DND-41 (cell line): ENCODE data around the gene PIK3CD.

Experiments used
- ATAC-seq: fragments of 200-7000 bp; cut with Tn5 transposase; 3 replicates; pipeline ENCODE4 v1.9.1; 2021; ENCODE audit warnings: low read depth; ENCODE audit not compliant: insufficient read depth
- DNase-seq: peaks from one replicate; pipeline ENCODE4 v3.0.0-alpha.2; 2020
- H2AFZ ChIP-seq: 2 replicates; pipeline ENCODE4 v1.6.0; 2012; ENCODE audit warnings: low read depth, low read length
- H3K27ac ChIP-seq: 2 replicates; pipeline ENCODE4 v1.5.1; 2012; ENCODE audit warnings: low read length, inconsistent platforms
- H3K27me3 ChIP-seq: fragments of 200-600 bp; sonication (generic); 2 replicates; pipeline ENCODE4 v1.6.0; 2012; ENCODE audit warnings: low read length, mild to moderate bottlenecking, inconsistent platforms; ENCODE audit not compliant: insufficient read depth, poor library complexity
- H3K36me3 ChIP-seq: 2 replicates; pipeline ENCODE4 v1.5.1; 2012; ENCODE audit warnings: low read length, inconsistent platforms; ENCODE audit not compliant: insufficient read depth
- H3K4me1 ChIP-seq: 2 replicates; pipeline ENCODE4 v1.5.1; 2012; ENCODE audit warnings: mild to moderate bottlenecking, low read length; ENCODE audit not compliant: insufficient read depth
- H3K4me2 ChIP-seq: 2 replicates; pipeline ENCODE4 v1.6.0; 2012; ENCODE audit warnings: mild to moderate bottlenecking, moderate library complexity, low read length, inconsistent platforms; ENCODE audit not compliant: insufficient read depth
- H3K4me3 ChIP-seq, 2 experiments: fragments of 200-600 bp in 1 of 2; shearing (Covaris generic) in 1 of 2; 2 replicates each; pipeline ENCODE4 v1.5.1; 2012 to 2016; ENCODE audit warnings: inconsistent platforms in 2 of 2, low read length in 2 of 2, mild to moderate bottlenecking in 2 of 2, low read depth in 1 of 2, moderate library complexity in 1 of 2
- H3K79me2 ChIP-seq: 2 replicates; pipeline ENCODE4 v1.6.0; 2012; ENCODE audit warnings: low read length, inconsistent platforms; ENCODE audit not compliant: insufficient read depth
- H3K9ac ChIP-seq: 2 replicates; pipeline ENCODE4 v1.6.0; 2012; ENCODE audit warnings: low read depth, mild to moderate bottlenecking, inconsistent platforms, low read length, moderate library complexity
- H3K9me3 ChIP-seq: 2 replicates; pipeline ENCODE4 v1.5.1; 2012; ENCODE audit warnings: low read length, moderate library complexity, mild to moderate bottlenecking, inconsistent platforms; ENCODE audit not compliant: insufficient read depth, severe bottlenecking
- H4K20me1 ChIP-seq: 2 replicates; pipeline ENCODE4 v1.6.0; 2012; ENCODE audit warnings: low read length; ENCODE audit not compliant: insufficient read depth
- EZH2 ChIP-seq: IDR thresholded peaks from 3 replicates; pipeline ENCODE4 v1.6.1; 2012; ENCODE audit warnings: borderline replicate concordance, low read depth, mild to moderate bottlenecking, moderate library complexity, low read length, inconsistent platforms; ENCODE audit not compliant: severe bottlenecking
- TF ChIP-seq, protein P1 (sequence below): IDR thresholded peaks from 2 replicates; pipeline ENCODE4 v1.5.1; 2012; ENCODE audit warnings: borderline replicate concordance, low read length, moderate library complexity, mild to moderate bottlenecking; ENCODE audit not compliant: poor library complexity, severe bottlenecking; ENCODE audit errors: extremely low read depth

Gene PIK3CD

DNA sequence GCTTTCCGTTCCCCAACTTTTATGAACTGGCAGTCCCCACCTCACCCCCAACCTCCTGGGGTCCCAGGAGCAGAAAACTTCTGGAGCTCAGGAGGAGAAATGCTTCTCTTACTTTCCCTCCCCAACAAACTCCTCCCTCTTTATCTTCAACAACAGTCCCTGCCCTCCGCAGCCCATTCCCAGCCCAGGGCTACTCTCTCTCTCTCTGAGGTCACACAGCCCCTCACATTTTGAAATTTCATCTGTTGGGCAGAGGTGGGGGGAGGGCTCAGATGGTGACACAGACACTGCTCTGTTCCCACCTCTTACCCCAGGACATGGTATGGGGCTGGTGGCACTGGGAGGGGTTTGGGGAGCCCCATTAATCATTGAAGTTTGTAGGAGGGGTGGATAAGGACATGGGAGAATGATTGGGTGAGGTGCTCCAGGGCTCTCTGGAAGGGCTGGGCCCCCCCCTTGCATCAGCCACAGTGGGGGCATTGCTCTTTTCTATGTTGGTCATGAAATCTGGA lies 6.0 kb downstream of the PIK3CD start:
- H3K79me2 ChIP-seq, result peaks cover 99% of the 10 kb centered on the region
- no peak overlapping the region; the same call in 1 of the 2 replicates for H3K27ac ChIP-seq
- no peak overlapping the region for H2AFZ ChIP-seq
- no peaks in the 10 kb centered on the region for H3K27me3 ChIP-seq
- no peak overlapping the region for H3K4me3 ChIP-seq
- H3K9me3 ChIP-seq, result no peaks in the 10 kb centered on the region
- peaks cover 40% of the 10 kb centered on the region for H3K4me1 ChIP-seq
- peaks cover 39% of the 10 kb centered on the region for H3K36me3 ChIP-seq
- no peak overlapping the region for H3K9ac ChIP-seq
- TF ChIP-seq, protein P1, sequence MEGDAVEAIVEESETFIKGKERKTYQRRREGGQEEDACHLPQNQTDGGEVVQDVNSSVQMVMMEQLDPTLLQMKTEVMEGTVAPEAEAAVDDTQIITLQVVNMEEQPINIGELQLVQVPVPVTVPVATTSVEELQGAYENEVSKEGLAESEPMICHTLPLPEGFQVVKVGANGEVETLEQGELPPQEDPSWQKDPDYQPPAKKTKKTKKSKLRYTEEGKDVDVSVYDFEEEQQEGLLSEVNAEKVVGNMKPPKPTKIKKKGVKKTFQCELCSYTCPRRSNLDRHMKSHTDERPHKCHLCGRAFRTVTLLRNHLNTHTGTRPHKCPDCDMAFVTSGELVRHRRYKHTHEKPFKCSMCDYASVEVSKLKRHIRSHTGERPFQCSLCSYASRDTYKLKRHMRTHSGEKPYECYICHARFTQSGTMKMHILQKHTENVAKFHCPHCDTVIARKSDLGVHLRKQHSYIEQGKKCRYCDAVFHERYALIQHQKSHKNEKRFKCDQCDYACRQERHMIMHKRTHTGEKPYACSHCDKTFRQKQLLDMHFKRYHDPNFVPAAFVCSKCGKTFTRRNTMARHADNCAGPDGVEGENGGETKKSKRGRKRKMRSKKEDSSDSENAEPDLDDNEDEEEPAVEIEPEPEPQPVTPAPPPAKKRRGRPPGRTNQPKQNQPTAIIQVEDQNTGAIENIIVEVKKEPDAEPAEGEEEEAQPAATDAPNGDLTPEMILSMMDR, result no peak
- TF ChIP-seq EZH2, result no peak
- no peak for DNase-seq
- no peak for ATAC-seq
- no peak overlapping the region for H3K4me2 ChIP-seq
- peaks cover 67% of the 10 kb centered on the region for H4K20me1 ChIP-seq

DNA sequence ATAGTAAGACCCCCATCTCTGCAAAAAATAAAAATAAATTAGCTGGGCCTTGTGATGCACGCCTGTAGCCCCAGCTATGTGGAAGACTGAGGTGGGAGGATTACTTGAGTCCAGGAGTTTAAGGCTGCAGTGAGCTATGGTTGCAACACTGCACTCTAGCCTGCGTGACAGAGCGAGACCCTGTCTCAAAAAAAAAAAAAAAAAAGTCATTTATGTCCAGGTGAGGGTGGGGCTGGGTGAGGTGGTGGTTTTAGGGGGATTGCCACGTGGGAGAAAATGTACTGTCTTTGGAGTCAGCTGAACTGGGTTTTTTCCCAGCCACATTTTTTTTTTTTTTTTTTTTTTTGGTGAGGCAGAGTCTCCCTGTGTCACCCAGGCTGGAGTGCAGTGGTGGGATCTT lies 6.7 kb downstream of the PIK3CD start:
- Histone ChIP-seq H3K27ac (no peak overlapping the region), H2AFZ (no peak overlapping the region), H3K9me3 (no peaks in the 10 kb centered on the region), H3K4me2 (no peak overlapping the region), H3K79me2 (peaks cover 99% of the 10 kb centered on the region), H3K27me3 (no peaks in the 10 kb centered on the region), H4K20me1 (peaks cover 67% of the 10 kb centered on the region), H3K36me3 (peaks cover 45% of the 10 kb centered on the region), H3K9ac (no peak overlapping the region), H3K4me3 (no peak overlapping the region), H3K4me1 (peaks cover 33% of the 10 kb centered on the region)
- ATAC-seq (no peak), DNase-seq (no peak)
- TF ChIP-seq, protein P1, result no peak
- no peak for TF ChIP-seq EZH2

DNA sequence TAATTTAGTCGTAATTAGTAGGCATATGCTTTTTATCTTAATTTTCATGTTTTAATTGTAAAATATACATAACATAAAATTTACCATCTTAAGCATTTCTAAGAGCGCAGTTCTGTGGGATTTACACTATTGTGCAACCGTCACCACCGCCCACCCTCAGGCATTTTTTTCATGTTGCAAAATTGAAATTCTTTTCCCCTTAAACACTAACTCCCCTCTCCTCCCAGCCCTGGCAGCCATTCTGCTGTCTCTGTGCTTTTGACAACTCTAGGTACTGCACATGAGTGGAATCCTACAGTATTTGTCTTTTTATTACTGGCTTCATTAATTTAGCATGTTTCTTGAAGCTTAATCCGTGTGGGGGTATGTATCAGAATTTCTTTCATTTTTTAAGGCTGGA lies 7.8 kb downstream of the PIK3CD start:
- H3K36me3 ChIP-seq, result peaks cover 43% of the 10 kb centered on the region
- no peak overlapping the region for H3K4me3 ChIP-seq
- DNase-seq (no peak), ATAC-seq (no peak)
- peaks cover 61% of the 10 kb centered on the region for H4K20me1 ChIP-seq
- H3K9me3 ChIP-seq, result no peaks in the 10 kb centered on the region
- H3K4me2 ChIP-seq, result no peak overlapping the region
- H3K4me1 ChIP-seq, result peaks cover 22% of the 10 kb centered on the region
- no peaks in the 10 kb centered on the region for H3K27me3 ChIP-seq
- H3K79me2 ChIP-seq, result peaks cover 99% of the 10 kb centered on the region
- TF ChIP-seq EZH2, result no peak
- TF ChIP-seq, protein P1, result no peak
- no peak overlapping the region for H3K9ac ChIP-seq
- H2AFZ ChIP-seq, result no peak overlapping the region
- no peak overlapping the region for H3K27ac ChIP-seq
